H1 (cell line): Measurements from ENCODE around the gene TRIM7. TPM values are rescaled to one million over a fixed set of nuclear protein-coding genes. Genes with fewer than 3 reads are reported as not detected.

ENCODE experiments used
- ASH2L ChIP-seq: fragments of 200-600, 300-600 bp; sonication (generic); IDR thresholded peaks from one replicate; pipeline ENCODE4 v1.7.1; 2017; ENCODE audit warnings: low read length
- BACH1 ChIP-seq: IDR thresholded peaks from 2 replicates; pipeline ENCODE4 v1.6.1; 2012; ENCODE audit warnings: low read length, improper control_type of control experiment
- BRCA1 ChIP-seq: IDR thresholded peaks from 2 replicates; pipeline ENCODE4 v1.6.1; 2012; ENCODE audit warnings: low read depth, low read length, improper control_type of control experiment
- CBX5 ChIP-seq: fragments of 300-800, 300-1000 bp; sonication (generic); IDR thresholded peaks from 2 replicates; pipeline ENCODE4 v1.7.1; 2016; ENCODE audit warnings: antibody characterized with exemption, low read length, low read depth
- CREB1 ChIP-seq: IDR thresholded peaks from 2 replicates; pipeline ENCODE4 v1.6.1; 2012; ENCODE audit warnings: inconsistent platforms
- FOSL1 ChIP-seq: IDR thresholded peaks from 2 replicates; pipeline ENCODE4 v1.6.1; 2011; ENCODE audit warnings: mild to moderate bottlenecking, low read depth, low read length, moderate library complexity; ENCODE audit not compliant: insufficient read depth
- NRF1 ChIP-seq: IDR thresholded peaks from 2 replicates; pipeline ENCODE4 v1.6.1; 2011; ENCODE audit warnings: mild to moderate bottlenecking, low read depth, low read length, improper control_type of control experiment
- SIN3A ChIP-seq, 2 experiments: IDR thresholded peaks in 1 of 2; conservative IDR thresholded peaks in 1 of 2; 2 replicates each; pipeline ENCODE4 v1.6.1; 2011 to 2012; ENCODE audit warnings: low read length in 2 of 2, improper control_type of control experiment in 1 of 2, low read depth in 1 of 2, mild to moderate bottlenecking in 1 of 2
- polyA plus RNA-seq, 7 experiments: library from polyadenylated mRNA; depleted of rRNA in 3 of 7; stranded (reverse) in 5 of 7; unstranded in 2 of 7; fragments of >200 nt in 5 of 7; fragments of 200-250 nt in 2 of 7; gene quantifications; 1 replicate in 5 of 7; 2 replicates in 1 of 7; 4 replicates in 1 of 7; pipeline versions ENCODE4 v1.2.1 to v1.2.3, GENCODE V29; 2011 to 2013; ENCODE audit warnings: missing spikeins in 2 of 7, mixed read lengths in 2 of 7
- total RNA-seq: library from RNA; stranded (reverse); fragmentation: NEBNext Ultra II Directional; extraction: Animal tissue kit (Norgen Biotek cat#: 25700); gene quantifications from 2 replicates; pipeline ENCODE4 v1.2.1, GENCODE V29; 2021

TRIM7 gene
- total and polyA plus RNA-seq, 2 of the 8 experiments (the other 6 are each of a cell fraction or from before 2014, with no cell fraction given), result 0.36 to 0.47 TPM

DNA sequence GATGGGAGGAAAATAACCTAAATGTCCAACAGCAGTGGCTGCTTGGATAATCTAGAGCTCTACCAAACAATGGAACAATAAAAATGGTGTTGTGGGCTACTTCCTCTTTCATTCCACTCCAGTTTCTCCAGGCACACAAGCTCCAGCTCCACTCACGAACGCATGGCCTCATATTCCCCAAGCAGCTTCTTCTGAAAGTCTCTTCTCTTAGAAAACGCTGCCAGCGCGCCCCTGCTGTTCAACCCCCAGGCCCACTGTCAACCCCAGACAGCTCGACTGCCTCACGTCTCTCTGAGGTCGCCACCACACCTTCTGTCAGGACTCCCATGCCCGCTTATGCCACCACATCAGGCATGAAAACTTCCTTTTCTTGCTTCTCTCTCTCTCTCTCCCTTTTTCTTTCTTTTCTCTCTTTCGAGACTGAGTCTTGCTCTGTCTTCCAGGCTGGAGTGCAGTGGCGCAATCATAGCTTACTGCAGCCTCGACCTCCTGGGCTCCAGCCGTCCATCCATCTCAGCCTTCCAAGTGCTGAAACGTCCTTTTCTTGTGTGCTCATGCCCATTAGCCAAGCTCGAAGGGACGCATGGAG lies 41.4 kb downstream of the TRIM7 start (continued):
- TF ChIP-seq NRF1, result no peak
- no peak for TF ChIP-seq CBX5
- no peak for TF ChIP-seq CREB1
- no peak for TF ChIP-seq BRCA1
- 0 out of 4 replicates have a peak, but pooled peaks of 1 of the 2 experiments have one; percentile 23 for TF ChIP-seq SIN3A (conservative IDR thresholded peaks at IDR 0.05 in 1 of 2, IDR thresholded peaks at IDR 0.05 in 1 of 2; ENCODE audit: low read depth in 1 of 2, low read length in 2 of 2)
- TF ChIP-seq BACH1, result no peak
- peak; percentile 47 for TF ChIP-seq ASH2L
- no peak for TF ChIP-seq FOSL1
